Right atrium auricular region (tissue), 2 donors: ENCODE results near the gene THAP2. TPM values are rescaled to one million over a fixed set of nuclear protein-coding genes. Genes with fewer than 3 reads are reported as not detected.

Experiments used
- DNase-seq: peaks from one replicate; pipeline ENCODE4 v3.0.0-alpha.2; 2019; ENCODE audit warnings: low spot score
- H3K27ac ChIP-seq, 2 donors: fragments of 200-600 bp; sonication (generic); 1 replicate in 1 of 2; 2 replicates in 1 of 2; pipeline ENCODE4 v1.5.1; 2016 to 2019
- H3K27me3 ChIP-seq, 2 donors: fragments of 200-600 bp; sonication (generic); one replicate each; pipeline versions ENCODE4 v1.5.1 to v1.6.0; 2017 to 2019
- H3K36me3 ChIP-seq: fragments of 200-600 bp; sonication (generic); one replicate; pipeline ENCODE4 v1.5.1; 2016
- H3K4me1 ChIP-seq, 2 donors: fragments of 200-600 bp; sonication (generic); one replicate each; pipeline versions ENCODE4 v1.5.1 to v1.6.0; 2017 to 2019
- H3K4me3 ChIP-seq, 2 donors: fragments of 200-600 bp; sonication (generic); 1 replicate in 1 of 2; 2 replicates in 1 of 2; pipeline ENCODE4 v1.5.1; 2017 to 2019; ENCODE audit warnings: mild to moderate bottlenecking in 1 of 2, moderate library complexity in 1 of 2
- H3K9me3 ChIP-seq, 2 donors: fragments of 200-600 bp; sonication (generic); one replicate each; pipeline ENCODE4 v1.5.1; 2019
- CTCF ChIP-seq, 2 donors: fragments of 200-600 bp; sonication (generic); IDR thresholded peaks; one replicate each; pipeline ENCODE4 v1.5.1; 2019; ENCODE audit warnings: antibody characterized with exemption in 2 of 2
- total RNA-seq, 2 donors: library from RNA; depleted of rRNA; stranded (reverse); fragments of >200 nt; gene quantifications; one replicate each; pipeline ENCODE4 v1.1.0, GENCODE V29; 2016

The THAP2 gene
- total RNA-seq, 2 donors from 2014 or later, result 2.0 to 5.2 TPM

- Histone ChIP-seq H3K27ac (no peak overlapping the region), H3K4me3 (no peak overlapping the region), H3K27me3 (no peaks in the 10 kb centered on the region), H3K9me3 (peaks cover 0 to 7% of the 10 kb centered on the region in 2 donors), H3K4me1 (peaks cover 0 to 10% of the 10 kb centered on the region in 2 donors), H3K36me3 (peaks cover 17% of the 10 kb centered on the region)
- no peak for DNase-seq
- TF ChIP-seq CTCF (IDR thresholded peaks at IDR 0.05), result no peak
Observed at GRCh38 chr12:71653137-71653536, 11.0 kb upstream of the THAP2 start.

GRCh38 chr12:71654200-71654599, 9.9 kb upstream of the THAP2 start:
- peaks cover 22% of the 10 kb centered on the region for H3K36me3 ChIP-seq
- no peak overlapping the region for H3K27ac ChIP-seq
- H3K4me3 ChIP-seq, result no peak overlapping the region
- H3K27me3 ChIP-seq, result no peaks in the 10 kb centered on the region
- no peak for TF ChIP-seq CTCF (IDR thresholded peaks at IDR 0.05)
- no peak for DNase-seq
- H3K9me3 ChIP-seq, result peaks cover 0 to 7% of the 10 kb centered on the region in 2 donors
- peaks cover 0 to 10% of the 10 kb centered on the region in 2 donors for H3K4me1 ChIP-seq

- no peak for DNase-seq
- H3K36me3 ChIP-seq, result peaks cover 27% of the 10 kb centered on the region
- no peak overlapping the region for H3K27ac ChIP-seq
- H3K4me3 ChIP-seq, result no peak overlapping the region
- H3K4me1 ChIP-seq, result peaks cover 0 to 12% of the 10 kb centered on the region in 2 donors
- TF ChIP-seq CTCF (IDR thresholded peaks at IDR 0.05), result no peak
- peaks cover 0 to 7% of the 10 kb centered on the region in 2 donors for H3K9me3 ChIP-seq
- H3K27me3 ChIP-seq, result no peaks in the 10 kb centered on the region
Observed at GRCh38 chr12:71655495-71655894, 8.6 kb upstream of the THAP2 start.

GRCh38 chr12:71655907-71656306, 8.2 kb upstream of the THAP2 start:
- no peak overlapping the region for H3K27ac ChIP-seq
- DNase-seq, result no peak
- no peak overlapping the region for H3K4me3 ChIP-seq
- TF ChIP-seq CTCF (IDR thresholded peaks at IDR 0.05), result no peak
- no peaks in the 10 kb centered on the region for H3K27me3 ChIP-seq
- H3K36me3 ChIP-seq, result peaks cover 27% of the 10 kb centered on the region
- H3K4me1 ChIP-seq, result peaks cover 0 to 16% of the 10 kb centered on the region in 2 donors
- peaks cover 0 to 7% of the 10 kb centered on the region in 2 donors for H3K9me3 ChIP-seq

GRCh38 chr12:71656740-71657139, 7.4 kb upstream of the THAP2 start:
- Histone ChIP-seq H3K36me3 (peaks cover 27% of the 10 kb centered on the region), H3K9me3 (peaks cover 0 to 7% of the 10 kb centered on the region in 2 donors), H3K4me1 (peaks cover 0 to 25% of the 10 kb centered on the region in 2 donors), H3K27me3 (no peaks in the 10 kb centered on the region), H3K27ac (no peak overlapping the region), H3K4me3 (no peak overlapping the region)
- no peak for TF ChIP-seq CTCF (IDR thresholded peaks at IDR 0.05)
- DNase-seq, result no peak

GRCh38 chr12:71661977-71662530, 2.0 kb upstream of the THAP2 start:
- Histone ChIP-seq H3K4me3 (peak overlapping the region; percentile 81 to 85), H3K9me3 (no peaks in the 10 kb centered on the region), H3K4me1 (peaks cover 0 to 29% of the 10 kb centered on the region in 2 donors), H3K36me3 (peaks cover 23% of the 10 kb centered on the region), H3K27me3 (no peaks in the 10 kb centered on the region), H3K27ac (peak overlapping the region; percentile 94 to 97)
- DNase-seq, result no peak
- TF ChIP-seq CTCF (IDR thresholded peaks at IDR 0.05), result no peak
